Measurements from ENCODE around the gene LAMA2.

LAMA2 gene

GRCh38 chr6:129544892-129545612 is 662.1 kb downstream of the LAMA2 start:
- in situ Hi-C loops (cut with HindIII; ENCODE audit: low sequenced_read_pairs) = no loop called here

- in situ Hi-C loops (cut with HindIII; ENCODE audit: low sequenced_read_pairs) = no loop called here
Measured at GRCh38 chr6:129546702-129547101, 663.8 kb downstream of the LAMA2 start.

- in situ Hi-C loops (cut with HindIII; ENCODE audit: low sequenced_read_pairs) = no loop called here
Measured at GRCh38 chr6:129551486-129551885, 668.5 kb downstream of the LAMA2 start.

- in situ Hi-C loops (cut with HindIII; ENCODE audit: low sequenced_read_pairs) = no loop called here
Measured at GRCh38 chr6:129552413-129552812, 669.5 kb downstream of the LAMA2 start.

DNA sequence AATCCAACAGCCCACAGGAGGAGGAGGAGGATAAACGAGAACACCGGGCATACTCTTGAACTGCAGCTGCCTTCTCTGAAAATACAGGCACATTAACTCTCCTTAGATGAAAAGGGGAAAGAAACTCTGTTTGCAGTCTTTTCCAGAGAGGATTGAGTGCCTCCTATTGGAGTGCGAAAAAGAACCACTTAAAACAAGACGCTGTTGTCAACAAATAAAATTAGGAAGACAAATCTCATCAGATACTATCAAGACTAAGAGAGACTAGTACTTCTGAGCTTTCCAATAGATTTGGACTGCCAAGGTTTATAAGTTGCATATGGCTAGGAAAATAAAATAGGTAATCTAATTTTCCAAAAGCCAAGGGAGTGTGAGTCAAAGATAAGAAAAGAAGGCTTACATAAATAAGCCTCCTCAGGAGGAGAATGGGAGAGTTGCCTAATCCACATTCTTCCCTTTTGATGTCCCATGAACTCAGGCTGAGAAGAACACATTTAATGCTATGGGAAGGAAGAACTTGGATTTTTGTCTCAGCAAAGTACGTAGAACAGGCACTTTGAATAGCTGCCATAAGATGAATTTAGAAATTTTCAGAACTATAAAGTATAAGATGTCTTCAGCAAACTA is 672.4 kb downstream of the LAMA2 start:
- in situ Hi-C loops (cut with HindIII; ENCODE audit: low sequenced_read_pairs) = no loop called here

DNA sequence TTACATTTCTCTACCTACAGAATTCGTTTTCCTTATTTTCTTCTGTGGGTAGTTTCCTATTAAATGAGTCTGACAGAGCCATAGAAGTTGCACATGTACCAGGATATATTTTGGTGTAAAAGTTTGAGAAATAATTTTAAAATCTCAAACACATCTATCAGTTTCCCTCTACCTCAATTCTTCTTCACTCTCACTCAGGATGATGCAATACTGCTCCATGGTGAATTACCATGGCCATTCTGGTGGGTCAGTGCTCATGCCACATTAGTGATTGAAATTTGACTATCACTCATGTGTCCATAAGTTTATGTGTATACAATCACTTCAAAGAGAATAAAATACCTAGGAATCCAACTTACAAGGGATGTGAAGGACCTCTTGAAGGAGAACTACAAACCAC is 675.3 kb downstream of the LAMA2 start:
- in situ Hi-C loops (cut with HindIII; ENCODE audit: low sequenced_read_pairs) = no loop called here

DNA sequence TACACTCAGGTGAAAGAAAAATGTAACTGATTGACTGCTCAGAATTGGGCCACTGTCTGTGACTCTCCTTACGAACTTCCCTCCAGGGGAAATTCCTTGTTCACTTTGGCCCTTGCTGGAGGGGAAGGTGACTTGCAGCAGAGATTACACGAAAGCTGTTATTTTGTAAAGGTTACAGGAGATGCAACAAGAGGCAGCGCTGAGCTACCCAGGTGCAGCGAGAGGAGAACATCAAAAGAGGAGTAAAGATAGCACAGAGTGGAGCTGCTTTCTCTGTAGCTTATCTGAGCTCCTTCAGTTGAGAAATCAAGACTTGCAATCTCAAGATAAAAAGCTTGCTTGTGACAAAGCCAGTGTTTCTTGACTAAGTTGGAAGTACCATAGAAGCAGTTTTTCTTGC is 682.4 kb downstream of the LAMA2 start:
- in situ Hi-C loops (cut with HindIII; ENCODE audit: low sequenced_read_pairs) = no loop called here

DNA sequence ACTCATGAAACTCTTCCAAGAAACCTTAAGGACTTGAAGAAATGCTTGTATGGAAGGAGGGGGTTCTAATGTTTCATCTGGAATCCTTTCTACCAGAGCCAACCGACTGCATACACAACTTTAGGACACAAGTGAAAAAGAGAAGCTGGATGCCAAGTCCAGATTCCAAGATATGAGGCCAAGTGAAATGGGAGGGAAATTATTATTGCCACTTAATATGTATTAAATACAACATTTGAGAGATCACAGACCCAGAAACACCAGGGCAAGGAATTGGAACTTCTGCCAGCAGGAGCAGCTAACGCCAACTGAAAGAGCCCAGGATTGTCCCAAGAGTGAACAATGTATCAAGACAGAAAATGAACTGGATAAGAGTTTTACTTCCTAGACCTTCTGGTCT is 682.9 kb downstream of the LAMA2 start:
- in situ Hi-C loops (cut with HindIII; ENCODE audit: low sequenced_read_pairs) = no loop called here
